Ishikawa (cell line): ENCODE results near the gene DPH6.

Experiments
- REST ChIP-seq: IDR thresholded peaks from 2 replicates; pipeline ENCODE4 v1.6.1; 2012; ENCODE audit warnings: low read depth, mild to moderate bottlenecking
- TEAD4 ChIP-seq: IDR thresholded peaks from 2 replicates; pipeline ENCODE4 v1.6.1; 2012
- ZBTB7A ChIP-seq: IDR thresholded peaks from 2 replicates; pipeline ENCODE4 v1.6.1; 2012; ENCODE audit warnings: low read depth

GRCh38 chr15:35491999-35492398 is 54.0 kb downstream of the DPH6 start:
- TF ChIP-seq TEAD4, result no peak
- no peak for TF ChIP-seq REST
- no peak for TF ChIP-seq ZBTB7A
